SU-DHL-6 (cell line): Measurements from ENCODE around the gene PLPP3.

Experiments
- EZH2phosphoT487 ChIP-seq: fragments of 200-600 bp; sonication (generic), shearing (Covaris generic); conservative IDR thresholded peaks from 2 replicates; pipeline ENCODE4 v1.6.1; 2018; ENCODE audit warnings: mild to moderate bottlenecking, antibody characterized with exemption, low read length, moderate library complexity, mixed read lengths
- TF ChIP-seq, protein P1 (sequence below): fragments of 200-600 bp; sonication (generic); IDR thresholded peaks from one replicate; pipeline ENCODE4 v1.5.1; 2017; ENCODE audit warnings: antibody characterized with exemption, mild to moderate bottlenecking, low read length, moderate library complexity; ENCODE audit not compliant: insufficient read depth, poor library complexity, severe bottlenecking

DNA sequence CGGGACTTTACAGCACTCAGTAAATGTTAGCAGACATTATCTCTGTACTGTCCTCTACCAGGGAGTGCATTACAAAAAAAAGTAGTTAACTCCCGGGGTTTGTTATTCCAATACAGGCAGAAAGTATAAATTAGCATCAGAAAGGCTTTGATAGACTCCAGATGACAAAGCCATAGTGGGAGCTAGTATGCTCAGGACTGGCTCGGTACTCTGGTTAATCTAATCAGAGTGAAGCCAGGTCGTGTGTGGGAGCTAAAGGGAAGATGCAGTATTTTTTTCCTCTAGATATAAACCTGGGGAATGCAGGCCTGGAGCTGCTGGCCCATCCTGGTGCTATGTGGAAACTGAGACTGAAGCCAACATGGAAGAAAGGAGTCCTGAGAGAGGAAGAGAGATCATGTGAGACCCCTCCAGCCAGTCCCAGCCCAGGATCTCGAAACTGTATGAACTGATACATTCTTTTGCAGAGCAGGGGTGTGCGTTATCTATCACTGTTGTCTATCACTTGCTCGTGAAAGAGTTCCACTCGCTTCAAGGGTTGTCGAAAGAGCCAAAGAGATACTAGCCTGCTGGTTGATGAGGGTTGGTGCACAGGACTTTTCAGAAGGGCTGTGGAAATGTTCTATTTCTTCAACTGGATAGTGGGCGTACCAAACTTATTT lies 125.8 kb downstream of the PLPP3 start:
- TF ChIP-seq, protein P1, sequence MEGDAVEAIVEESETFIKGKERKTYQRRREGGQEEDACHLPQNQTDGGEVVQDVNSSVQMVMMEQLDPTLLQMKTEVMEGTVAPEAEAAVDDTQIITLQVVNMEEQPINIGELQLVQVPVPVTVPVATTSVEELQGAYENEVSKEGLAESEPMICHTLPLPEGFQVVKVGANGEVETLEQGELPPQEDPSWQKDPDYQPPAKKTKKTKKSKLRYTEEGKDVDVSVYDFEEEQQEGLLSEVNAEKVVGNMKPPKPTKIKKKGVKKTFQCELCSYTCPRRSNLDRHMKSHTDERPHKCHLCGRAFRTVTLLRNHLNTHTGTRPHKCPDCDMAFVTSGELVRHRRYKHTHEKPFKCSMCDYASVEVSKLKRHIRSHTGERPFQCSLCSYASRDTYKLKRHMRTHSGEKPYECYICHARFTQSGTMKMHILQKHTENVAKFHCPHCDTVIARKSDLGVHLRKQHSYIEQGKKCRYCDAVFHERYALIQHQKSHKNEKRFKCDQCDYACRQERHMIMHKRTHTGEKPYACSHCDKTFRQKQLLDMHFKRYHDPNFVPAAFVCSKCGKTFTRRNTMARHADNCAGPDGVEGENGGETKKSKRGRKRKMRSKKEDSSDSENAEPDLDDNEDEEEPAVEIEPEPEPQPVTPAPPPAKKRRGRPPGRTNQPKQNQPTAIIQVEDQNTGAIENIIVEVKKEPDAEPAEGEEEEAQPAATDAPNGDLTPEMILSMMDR, result no peak
- TF ChIP-seq EZH2phosphoT487, result no peak
